Kidney (tissue), 14 donors: ENCODE data around the gene PCDHGA6. TPM values are rescaled to one million over a fixed set of nuclear protein-coding genes. Genes with fewer than 3 reads are reported as not detected.

Source experiments
- DNase-seq, 5 donors: peaks; one replicate each; pipeline ENCODE4 v3.0.0-alpha.2; 2013 to 2020
- FAIRE-seq: peaks from 2 replicates; lab custom pipeline; 2012; peaks lifted over from hg19 to GRCh38; lab: Jason Lieb, UNC
- H3K27ac ChIP-seq, 2 donors: one replicate each; pipeline ENCODE4 v1.7.0; 2013; ENCODE audit warnings: low read depth in 2 of 2, low read length in 2 of 2, inconsistent platforms in 1 of 2
- H3K27me3 ChIP-seq: one replicate; pipeline ENCODE4 v1.7.1; 2013; ENCODE audit warnings: low read length, inconsistent platforms; ENCODE audit not compliant: control insufficient read depth, insufficient read depth
- H3K36me3 ChIP-seq, 3 donors: one replicate each; pipeline versions ENCODE4 v1.7.0 to v1.7.1; 2013; ENCODE audit warnings: low read length in 3 of 3, control low read depth in 1 of 3, inconsistent platforms in 1 of 3; ENCODE audit not compliant: insufficient read depth in 3 of 3, control insufficient read depth in 2 of 3
- H3K4me1 ChIP-seq, 3 donors: one replicate each; pipeline versions ENCODE4 v1.7.0 to v1.7.1; 2013; ENCODE audit warnings: low read length in 3 of 3, inconsistent platforms in 1 of 3, low read depth in 1 of 3; ENCODE audit not compliant: control insufficient read depth in 2 of 3, insufficient read depth in 2 of 3
- H3K4me3 ChIP-seq, 3 donors: one replicate each; pipeline versions ENCODE4 v1.7.0 to v1.8.1; 2013; ENCODE audit warnings: low read length in 3 of 3, control low read depth in 1 of 3, inconsistent platforms in 1 of 3
- H3K9ac ChIP-seq, 3 donors: one replicate each; pipeline versions ENCODE4 v1.7.0 to v1.7.1; 2013; ENCODE audit warnings: low read length in 3 of 3, control low read depth in 1 of 3, inconsistent platforms in 1 of 3
- H3K9me3 ChIP-seq, 3 donors: one replicate each; pipeline versions ENCODE4 v1.7.0 to v1.7.1; 2013; ENCODE audit warnings: low read length in 3 of 3, control low read depth in 1 of 3, inconsistent platforms in 1 of 3; ENCODE audit not compliant: control insufficient read depth in 2 of 3, insufficient read depth in 1 of 3
- CTCF ChIP-seq: IDR thresholded peaks from 3 replicates; pipeline ENCODE4 v1.5.1; 2012; ENCODE audit warnings: mild to moderate bottlenecking, moderate library complexity, borderline replicate concordance; ENCODE audit not compliant: insufficient read depth; ENCODE audit errors: extremely low read depth
- intact Hi-C: fragments of 100-400 bp; cut with DNase I; formaldehyde crosslinking; loops from one replicate; pipeline ENCODE4 v1.11.1; 2022
- polyA plus RNA-seq: library from polyadenylated mRNA; stranded (reverse); fragments of 350-450 nt; fragmentation: Illumina TruSeq; extraction: RNeasy Lipid Tissue Mini Kit (QIAGEN cat#74804); gene quantifications from one replicate; pipeline ENCODE4 v1.2.3, GENCODE V29; 2014; ENCODE audit warnings: low read depth, low replicate concordance; ENCODE audit not compliant: insufficient read depth
- total RNA-seq: library from RNA; stranded (reverse); fragmentation: NEBNext Ultra II Directional; extraction: Animal tissue kit (Norgen Biotek cat#: 25700); gene quantifications from one replicate; pipeline ENCODE4 v1.2.1, GENCODE V29; 2021
- donor health status: control.
- donor health status: control.
- donor health status: control.
- donor health status: control.
- donor health status: control.
- donor health status: DM: yes; HTN: yes; CAD: no.
- donor health status: Normal renal cell carcinoma (clear cell type).

PCDHGA6 gene
- total and polyA plus RNA-seq, 2 donors from 2014 or later: 0.34 to 7.2 TPM

DNA sequence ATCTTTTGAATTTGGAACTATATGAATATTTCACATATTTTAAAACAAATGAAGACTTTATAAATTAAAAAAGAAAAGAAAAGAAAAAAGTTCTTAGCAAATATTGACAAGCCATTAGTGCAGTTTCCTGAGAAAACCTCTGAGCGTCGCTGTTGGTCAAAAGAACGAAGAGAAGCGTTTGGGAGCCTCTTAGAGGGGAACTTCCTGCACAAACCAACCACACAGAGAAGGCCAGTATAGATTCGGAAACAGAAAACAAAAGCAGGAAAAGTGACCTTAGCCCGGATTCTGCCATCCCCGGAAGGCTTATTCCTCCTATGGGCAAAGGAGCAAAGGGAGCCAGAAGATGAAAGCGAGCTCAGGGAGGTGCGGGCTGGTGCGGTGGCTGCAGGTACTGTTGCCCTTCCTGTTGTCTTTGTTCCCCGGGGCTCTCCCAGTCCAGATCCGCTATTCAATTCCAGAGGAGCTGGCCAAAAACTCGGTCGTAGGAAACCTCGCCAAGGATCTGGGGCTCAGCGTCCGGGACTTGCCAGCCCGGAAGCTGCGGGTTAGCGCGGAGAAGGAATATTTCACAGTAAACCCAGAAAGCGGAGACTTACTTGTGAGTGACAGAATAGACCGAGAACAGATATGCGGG, 13.8 kb upstream of the PCDHGA6 start, which contains the start of gene PCDHGB2:
PCDHGB2 (plus strand) TSS at position 205 of the 637 bp plus-strand sequence; CDS start at position 347, 142 bp downstream.
- peaks cover 2 to 88% (median 28%) of the 10 kb centered on the region in 3 donors for H3K9me3 ChIP-seq
- H3K27me3 ChIP-seq: no peaks in the 10 kb centered on the region
- H3K4me3 ChIP-seq: peak within 1 kb of the TSS in 2 of 3 donors; percentile 16 to 36
- intact Hi-C loops: no loop called here
- no peaks in the 10 kb centered on the region for H3K4me1 ChIP-seq
- no peak for TF ChIP-seq CTCF
- no peaks in the 10 kb centered on the region for H3K36me3 ChIP-seq
- FAIRE-seq (no peak), DNase-seq (no peak)
- H3K27ac ChIP-seq: no peak within 1 kb of the TSS
- no peak within 1 kb of the TSS for H3K9ac ChIP-seq

DNA sequence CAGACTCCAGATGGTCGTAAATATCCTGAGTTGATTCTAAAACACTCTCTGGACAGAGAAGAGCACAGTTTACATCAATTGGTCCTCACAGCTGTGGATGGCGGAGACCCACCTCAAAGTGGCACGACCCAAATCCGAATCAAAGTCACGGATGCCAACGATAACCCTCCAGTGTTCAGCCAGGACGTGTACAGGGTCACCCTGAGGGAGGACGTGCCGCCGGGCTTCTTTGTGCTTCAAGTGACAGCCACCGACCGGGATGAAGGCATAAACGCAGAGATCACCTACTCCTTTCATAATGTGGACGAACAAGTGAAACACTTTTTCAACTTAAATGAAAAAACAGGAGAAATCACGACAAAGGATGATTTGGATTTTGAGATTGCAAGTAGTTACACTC, 13.0 kb upstream of the PCDHGA6 start:
- peaks cover 2 to 90% (median 31%) of the 10 kb centered on the region in 3 donors for H3K9me3 ChIP-seq

GRCh38 chr5:141362719-141363118, 11.0 kb upstream of the PCDHGA6 start:
- H3K9ac ChIP-seq: no peak overlapping the region
- FAIRE-seq (no peak), DNase-seq (no peak)
- H3K9me3 ChIP-seq: peaks cover 0 to 81% (median 29%) of the 10 kb centered on the region in 3 donors
- no peaks in the 10 kb centered on the region for H3K36me3 ChIP-seq
- intact Hi-C loops: no loop called here
- H3K4me3 ChIP-seq: no peak overlapping the region
- no peak overlapping the region for H3K27ac ChIP-seq
- TF ChIP-seq CTCF: no peak
- H3K4me1 ChIP-seq: no peaks in the 10 kb centered on the region
- no peaks in the 10 kb centered on the region for H3K27me3 ChIP-seq

More for the DNA sequence above, 13.0 kb upstream of the PCDHGA6 start:
- no peak for FAIRE-seq
- Histone ChIP-seq H3K4me3 (peak overlapping the region in 2 of 3 donors; percentile 16 to 36), H3K27ac (no peak overlapping the region), H3K27me3 (no peaks in the 10 kb centered on the region), H3K36me3 (no peaks in the 10 kb centered on the region), H3K4me1 (no peaks in the 10 kb centered on the region), H3K9ac (no peak overlapping the region)
- intact Hi-C loops: no loop called here
- no peak for TF ChIP-seq CTCF
- no peak for DNase-seq
